Progenitor cell of endocrine pancreas (in vitro differentiated cells): ENCODE results near the gene SPTBN2. TPM values are rescaled to one million over a fixed set of nuclear protein-coding genes. Genes with fewer than 3 reads are reported as not detected.

Source experiments
- DNase-seq: peaks from one replicate; pipeline ENCODE4 v3.0.0; 2021; ENCODE audit warnings: low spot score; ENCODE audit not compliant: unreplicated experiment
- H3K27ac Mint-ChIP-seq: 2 replicates; pipeline ENCODE4 v1.8.0; 2021; ENCODE audit warnings: mild to moderate bottlenecking, moderate library complexity, mixed read lengths
- H3K27me3 Mint-ChIP-seq: 2 replicates; pipeline ENCODE4 v1.8.0; 2021; ENCODE audit warnings: mixed read lengths
- H3K36me3 Mint-ChIP-seq: 2 replicates; pipeline ENCODE4 v1.8.0; 2022; ENCODE audit warnings: mixed read lengths; ENCODE audit not compliant: insufficient read depth
- H3K4me1 Mint-ChIP-seq: 2 replicates; pipeline ENCODE4 v1.8.0; 2021; ENCODE audit warnings: low read depth, mixed read lengths
- H3K4me3 Mint-ChIP-seq: 2 replicates; pipeline ENCODE4 v1.8.0; 2021; ENCODE audit warnings: low read depth, mild to moderate bottlenecking, moderate library complexity, mixed read lengths
- H3K9me3 Mint-ChIP-seq: 2 replicates; pipeline ENCODE4 v1.8.0; 2021; ENCODE audit warnings: low read depth, mixed read lengths
- total RNA-seq: library from RNA; stranded (reverse); gene quantifications from 2 replicates; pipeline ENCODE4 v1.2.1, GENCODE V29; 2021
- TF ChIP-seq, protein P1 (sequence below): fragments of 200-600 bp; sonication (generic); IDR thresholded peaks from one replicate; pipeline ENCODE4 v1.5.0; 2021; ENCODE audit warnings: antibody characterized with exemption, mild to moderate bottlenecking; ENCODE audit not compliant: unreplicated experiment

The SPTBN2 gene
- total RNA-seq, 1 donor from 2014 or later: 54.0 TPM

DNA sequence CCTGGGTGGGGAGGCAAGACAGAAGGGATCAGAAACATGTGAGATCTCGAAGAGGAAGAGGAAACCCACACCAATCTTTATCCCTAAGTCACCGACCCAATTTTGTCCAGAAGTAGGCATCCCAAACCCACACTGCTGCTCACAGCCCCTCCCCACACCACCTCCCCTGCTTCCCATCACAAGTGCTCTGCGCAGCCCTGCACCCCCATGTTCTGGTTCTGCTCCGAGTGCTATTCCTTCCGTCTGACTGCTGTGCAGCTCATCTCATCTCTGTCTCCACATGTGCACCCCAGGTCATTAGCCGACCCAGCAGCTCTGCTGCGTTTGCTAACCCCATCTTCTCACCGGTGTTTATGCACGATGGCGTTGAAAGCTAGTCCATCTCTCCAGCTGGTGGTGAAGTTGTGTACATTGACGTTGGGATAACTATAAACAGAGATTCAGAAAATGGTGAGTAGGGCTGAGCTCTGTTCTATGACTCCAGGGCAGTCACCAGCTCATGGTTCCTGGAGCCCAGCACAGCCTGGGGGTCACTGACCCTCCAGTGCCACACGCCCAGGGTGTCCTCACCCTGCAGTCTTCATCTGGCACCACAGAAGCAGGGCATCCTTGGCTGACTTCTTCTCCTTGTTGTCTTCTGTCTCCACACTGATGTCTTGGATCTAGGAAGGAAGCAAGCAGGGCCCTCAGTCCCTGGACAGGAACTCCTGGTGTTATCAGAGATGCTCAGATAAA, 15.1 kb downstream of the SPTBN2 start:
- no peak overlapping the region for H3K4me3 Mint-ChIP-seq
- TF ChIP-seq, protein P1, sequence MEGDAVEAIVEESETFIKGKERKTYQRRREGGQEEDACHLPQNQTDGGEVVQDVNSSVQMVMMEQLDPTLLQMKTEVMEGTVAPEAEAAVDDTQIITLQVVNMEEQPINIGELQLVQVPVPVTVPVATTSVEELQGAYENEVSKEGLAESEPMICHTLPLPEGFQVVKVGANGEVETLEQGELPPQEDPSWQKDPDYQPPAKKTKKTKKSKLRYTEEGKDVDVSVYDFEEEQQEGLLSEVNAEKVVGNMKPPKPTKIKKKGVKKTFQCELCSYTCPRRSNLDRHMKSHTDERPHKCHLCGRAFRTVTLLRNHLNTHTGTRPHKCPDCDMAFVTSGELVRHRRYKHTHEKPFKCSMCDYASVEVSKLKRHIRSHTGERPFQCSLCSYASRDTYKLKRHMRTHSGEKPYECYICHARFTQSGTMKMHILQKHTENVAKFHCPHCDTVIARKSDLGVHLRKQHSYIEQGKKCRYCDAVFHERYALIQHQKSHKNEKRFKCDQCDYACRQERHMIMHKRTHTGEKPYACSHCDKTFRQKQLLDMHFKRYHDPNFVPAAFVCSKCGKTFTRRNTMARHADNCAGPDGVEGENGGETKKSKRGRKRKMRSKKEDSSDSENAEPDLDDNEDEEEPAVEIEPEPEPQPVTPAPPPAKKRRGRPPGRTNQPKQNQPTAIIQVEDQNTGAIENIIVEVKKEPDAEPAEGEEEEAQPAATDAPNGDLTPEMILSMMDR: no peak
- H3K4me1 Mint-ChIP-seq: peaks cover 2% of the 10 kb centered on the region
- H3K9me3 Mint-ChIP-seq: no peaks in the 10 kb centered on the region
- peaks cover 18% of the 10 kb centered on the region for H3K36me3 Mint-ChIP-seq
- DNase-seq: no peak
- H3K27ac Mint-ChIP-seq: no peak overlapping the region
- H3K27me3 Mint-ChIP-seq: no peaks in the 10 kb centered on the region

DNA sequence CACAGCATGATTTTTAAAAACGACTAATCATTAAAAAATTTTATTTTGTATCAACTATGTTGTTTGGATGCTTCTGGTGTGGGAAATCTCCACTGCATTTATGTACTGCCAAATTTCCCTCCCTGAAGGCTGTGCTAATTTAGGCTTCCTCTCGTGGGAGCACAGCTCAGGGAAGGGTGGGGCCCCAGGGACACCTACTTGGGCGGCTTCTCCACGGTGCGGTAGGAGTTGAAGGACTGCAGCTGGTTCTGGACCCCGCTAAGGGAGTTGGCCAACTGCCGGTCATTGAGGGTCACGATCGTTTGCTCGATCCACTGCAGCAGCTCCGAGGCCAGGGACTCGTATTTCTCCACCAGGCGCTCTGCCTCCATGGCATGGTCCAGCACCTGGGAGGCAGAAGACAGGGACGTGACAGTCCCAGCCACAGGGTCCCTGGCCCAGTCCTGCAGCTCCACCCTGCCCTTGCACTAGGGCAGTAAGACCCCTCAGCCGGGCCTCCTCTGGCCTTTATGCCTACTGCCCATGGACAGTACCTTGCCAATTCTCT, 18.6 kb downstream of the SPTBN2 start:
- TF ChIP-seq, protein P1: no peak
- peaks cover 26% of the 10 kb centered on the region for H3K36me3 Mint-ChIP-seq
- no peaks in the 10 kb centered on the region for H3K9me3 Mint-ChIP-seq

DNA sequence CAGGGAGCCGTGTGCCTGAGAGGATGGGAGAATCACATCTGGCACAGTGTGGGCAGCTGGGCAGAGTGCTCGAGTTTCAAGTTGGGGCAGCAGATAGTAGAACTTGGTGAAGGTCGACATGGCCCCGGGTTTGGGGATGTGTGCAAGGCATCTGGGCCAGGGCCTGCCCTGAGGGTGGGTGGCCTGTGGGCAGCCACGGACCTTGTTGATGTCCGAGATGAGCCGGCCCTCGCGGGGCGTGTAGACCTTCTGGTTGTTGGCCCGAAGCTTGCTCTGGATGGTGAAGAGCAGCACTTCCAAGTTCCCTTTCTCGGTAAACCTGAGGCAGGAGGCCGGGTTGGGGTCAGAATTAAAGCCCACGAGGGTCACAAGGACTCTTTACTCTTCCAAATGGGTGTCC, 20.3 kb downstream of the SPTBN2 start:
- Mint-ChIP-seq H3K36me3 (peaks cover 20% of the 10 kb centered on the region), H3K4me3 (no peak overlapping the region), H3K27me3 (no peaks in the 10 kb centered on the region), H3K27ac (no peak overlapping the region), H3K9me3 (no peaks in the 10 kb centered on the region), H3K4me1 (no peaks in the 10 kb centered on the region)
- TF ChIP-seq, protein P1: no peak
- DNase-seq: no peak

More for the DNA sequence above, 18.6 kb downstream of the SPTBN2 start:
- no peak for DNase-seq
- H3K27me3 Mint-ChIP-seq: no peaks in the 10 kb centered on the region
- no peaks in the 10 kb centered on the region for H3K4me1 Mint-ChIP-seq
- H3K27ac Mint-ChIP-seq: no peak overlapping the region
- no peak overlapping the region for H3K4me3 Mint-ChIP-seq

DNA sequence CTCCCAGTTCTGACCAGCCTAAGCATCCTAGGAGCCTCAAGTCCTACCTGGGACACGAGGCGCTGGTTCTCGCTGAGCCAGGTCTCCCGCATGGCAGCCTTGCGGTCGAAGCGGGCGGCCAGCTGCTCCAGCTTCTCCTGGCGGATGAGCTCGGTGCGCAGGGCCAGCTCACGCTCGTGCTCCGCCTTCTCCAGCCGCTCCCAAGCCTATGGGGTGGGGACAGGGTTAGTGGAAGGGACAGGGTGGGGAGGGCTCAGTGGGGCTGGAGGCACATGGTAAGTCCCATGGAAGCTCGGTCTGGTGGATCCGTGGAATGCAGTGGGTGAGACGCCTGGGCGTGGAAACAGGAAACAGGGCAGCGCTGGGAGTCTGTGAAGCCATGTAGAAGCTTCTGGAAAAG, 20.9 kb downstream of the SPTBN2 start:
- Mint-ChIP-seq H3K27ac (no peak overlapping the region), H3K36me3 (peaks cover 18% of the 10 kb centered on the region), H3K27me3 (no peaks in the 10 kb centered on the region), H3K4me1 (no peaks in the 10 kb centered on the region), H3K4me3 (no peak overlapping the region), H3K9me3 (no peaks in the 10 kb centered on the region)
- TF ChIP-seq, protein P1: no peak
- no peak for DNase-seq

DNA sequence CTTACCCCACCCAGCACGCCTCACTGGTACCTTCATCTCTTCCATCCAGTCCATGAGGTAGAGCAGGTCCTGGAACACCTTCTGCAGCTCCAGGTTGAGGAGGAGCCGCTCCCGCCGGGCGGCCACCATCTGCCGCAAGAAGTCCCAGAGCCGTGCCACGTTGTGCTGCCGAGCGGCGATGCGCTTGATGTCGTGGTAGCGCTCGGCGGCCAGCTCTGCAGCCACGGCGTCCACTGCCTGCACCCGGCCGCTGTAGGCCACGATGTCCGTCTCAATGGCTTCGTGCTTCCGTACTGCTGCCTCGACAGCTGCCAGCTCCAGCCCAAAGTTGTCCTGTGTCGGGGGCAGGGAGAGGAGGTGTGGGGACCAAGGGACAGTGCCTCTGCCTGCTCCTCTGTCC, 21.5 kb downstream of the SPTBN2 start:
- Mint-ChIP-seq H3K27me3 (no peaks in the 10 kb centered on the region), H3K27ac (no peak overlapping the region), H3K4me1 (no peaks in the 10 kb centered on the region), H3K36me3 (peaks cover 18% of the 10 kb centered on the region), H3K9me3 (no peaks in the 10 kb centered on the region), H3K4me3 (no peak overlapping the region)
- no peak for DNase-seq
- TF ChIP-seq, protein P1: no peak
